OCI-LY1 (cell line): Measurements from ENCODE around the gene AGPS.

Experiments used
- H2AFZ ChIP-seq: fragments of 200-600 bp; sonication (generic), shearing (Covaris generic); 2 replicates; pipeline ENCODE4 v1.6.0; 2014; ENCODE audit warnings: antibody characterized with exemption, mild to moderate bottlenecking, low read length
- H3F3A ChIP-seq: fragments of 200-600 bp; sonication (generic), shearing (Covaris generic); 2 replicates; pipeline ENCODE4 v1.6.0; 2014; ENCODE audit warnings: mild to moderate bottlenecking, antibody characterized with exemption, low read length, moderate library complexity; ENCODE audit not compliant: insufficient read depth
- H3K27ac ChIP-seq: fragments of 200-600 bp; sonication (generic); 2 replicates; pipeline ENCODE4 v1.5.1; 2014; ENCODE audit warnings: low read length, mixed run types, mild to moderate bottlenecking, low read depth; ENCODE audit not compliant: poor library complexity, severe bottlenecking
- H3K27me3 ChIP-seq: fragments of 200-600 bp; sonication (generic); 2 replicates; pipeline ENCODE4 v1.6.0; 2014; ENCODE audit warnings: antibody characterized with exemption, mild to moderate bottlenecking, low read length, moderate library complexity; ENCODE audit not compliant: insufficient read depth
- H3K36me3 ChIP-seq: fragments of 200-600 bp; sonication (generic); 2 replicates; pipeline ENCODE4 v1.6.1; 2014; ENCODE audit warnings: mild to moderate bottlenecking, antibody characterized with exemption, low read length, moderate library complexity, mixed read lengths; ENCODE audit not compliant: insufficient read depth
- H3K4me1 ChIP-seq: fragments of 200-600 bp; sonication (generic); 2 replicates; pipeline ENCODE4 v1.5.1; 2014; ENCODE audit warnings: mild to moderate bottlenecking, low read length, moderate library complexity; ENCODE audit not compliant: insufficient read depth, severe bottlenecking
- H3K4me2 ChIP-seq: fragments of 200-600 bp; sonication (generic), shearing (Covaris generic); 2 replicates; pipeline ENCODE4 v1.6.1; 2014; ENCODE audit warnings: low read length
- H3K4me3 ChIP-seq: fragments of 200-600 bp; sonication (generic); 2 replicates; pipeline ENCODE4 v1.5.1; 2014; ENCODE audit warnings: low read length, low read depth, mild to moderate bottlenecking, mixed read lengths; ENCODE audit not compliant: poor library complexity, severe bottlenecking
- H3K79me2 ChIP-seq: fragments of 200-600 bp; shearing (Covaris generic); 2 replicates; pipeline ENCODE4 v1.6.1; 2016; ENCODE audit warnings: mixed run types, low read length, mixed read lengths; ENCODE audit not compliant: insufficient read depth
- H3K9ac ChIP-seq: fragments of 200-600 bp; sonication (generic), shearing (Covaris generic); 2 replicates; pipeline ENCODE4 v1.6.1; 2014; ENCODE audit warnings: mild to moderate bottlenecking, low read length, mixed read lengths
- H3K9me2 ChIP-seq: fragments of 200-600 bp; sonication (generic), shearing (Covaris generic); 2 replicates; pipeline ENCODE4 v1.6.1; 2014; ENCODE audit warnings: low read depth, mild to moderate bottlenecking, low read length, mixed read lengths
- H3K9me3 ChIP-seq: fragments of 200-600 bp; shearing (Covaris generic); 2 replicates; pipeline ENCODE4 v1.6.1; 2014; ENCODE audit warnings: low read length, mixed read lengths
- H4K20me1 ChIP-seq: fragments of 200-600 bp; sonication (generic), shearing (Covaris generic); 2 replicates; pipeline ENCODE4 v1.6.0; 2016; ENCODE audit warnings: mild to moderate bottlenecking, low read length; ENCODE audit not compliant: insufficient read depth
- CTCF ChIP-seq: fragments of 200-600 bp; sonication (generic), shearing (Covaris generic); IDR thresholded peaks from 2 replicates; pipeline ENCODE4 v1.5.1; 2017; ENCODE audit warnings: mild to moderate bottlenecking, antibody characterized with exemption, low read length, moderate library complexity, mixed read lengths
- EZH2 ChIP-seq: fragments of 200-600 bp; sonication (generic), shearing (Covaris generic); IDR thresholded peaks from 2 replicates; pipeline ENCODE4 v1.8.0; 2017; ENCODE audit warnings: borderline replicate concordance, mixed run types, mild to moderate bottlenecking, antibody characterized with exemption, low read length, moderate library complexity, mixed read lengths

The AGPS gene

GRCh38 chr2:177572236-177572671 lies 179.7 kb downstream of the AGPS start:
- Histone ChIP-seq H2AFZ (no peak overlapping the region), H3K27ac (no peak overlapping the region), H3F3A (no peaks in the 10 kb centered on the region), H4K20me1 (no peaks in the 10 kb centered on the region), H3K4me3 (no peak overlapping the region), H3K9me3 (no peaks in the 10 kb centered on the region), H3K79me2 (no peaks in the 10 kb centered on the region), H3K36me3 (no peaks in the 10 kb centered on the region), H3K9ac (no peak overlapping the region), H3K9me2 (no peaks in the 10 kb centered on the region), H3K4me1 (no peaks in the 10 kb centered on the region), H3K4me2 (no peak overlapping the region), H3K27me3 (no peaks in the 10 kb centered on the region)
- no peak for TF ChIP-seq CTCF

GRCh38 chr2:177573120-177573519 lies 180.5 kb downstream of the AGPS start:
- Histone ChIP-seq H3K4me1 (no peaks in the 10 kb centered on the region), H3K27me3 (no peaks in the 10 kb centered on the region), H3K36me3 (no peaks in the 10 kb centered on the region), H3K4me3 (no peak overlapping the region), H4K20me1 (no peaks in the 10 kb centered on the region), H3F3A (no peaks in the 10 kb centered on the region), H3K79me2 (no peaks in the 10 kb centered on the region), H3K27ac (no peak overlapping the region), H3K9me3 (no peaks in the 10 kb centered on the region), H3K9ac (no peak overlapping the region), H3K4me2 (no peak overlapping the region), H3K9me2 (no peaks in the 10 kb centered on the region), H2AFZ (no peak overlapping the region)
- TF ChIP-seq EZH2: no peak
- TF ChIP-seq CTCF: no peak

GRCh38 chr2:177574356-177574755 lies 181.8 kb downstream of the AGPS start:
- H3K4me3 ChIP-seq: no peak overlapping the region
- no peaks in the 10 kb centered on the region for H3F3A ChIP-seq
- no peaks in the 10 kb centered on the region for H3K36me3 ChIP-seq
- H4K20me1 ChIP-seq: no peaks in the 10 kb centered on the region
- TF ChIP-seq EZH2: no peak
- no peak for TF ChIP-seq CTCF
- no peak overlapping the region for H2AFZ ChIP-seq
- no peaks in the 10 kb centered on the region for H3K27me3 ChIP-seq
- H3K9me2 ChIP-seq: no peaks in the 10 kb centered on the region
- H3K79me2 ChIP-seq: no peaks in the 10 kb centered on the region
- no peak overlapping the region for H3K9ac ChIP-seq
- H3K9me3 ChIP-seq: no peaks in the 10 kb centered on the region
- no peaks in the 10 kb centered on the region for H3K4me1 ChIP-seq
- H3K27ac ChIP-seq: no peak overlapping the region
- H3K4me2 ChIP-seq: no peak overlapping the region
